Measurements from ENCODE around the gene ARMCX5.

- TF ChIP-seq CTCF (IDR thresholded peaks at IDR 0.05) (no peak), JUNB (IDR thresholded peaks at IDR 0.05) (no peak), FOSL2 (IDR thresholded peaks at IDR 0.05) (no peak), FOSL2 (CRISPR knock-in tag; IDR thresholded peaks at IDR 0.05) (no peak), NR3C1 (IDR thresholded peaks at IDR 0.05) (no peak), NPAS2 (CRISPR knock-in tag; IDR thresholded peaks at IDR 0.05; ENCODE audit: borderline replicate concordance) (no peak), POLR2AphosphoS2 (conservative IDR thresholded peaks at IDR 0.05; ENCODE audit: low read length) (no peak), MAX (IDR thresholded peaks at IDR 0.05) (peak; percentile 82), BHLHE40 (IDR thresholded peaks at IDR 0.05; ENCODE audit: low read depth, low read length) (no peak), TP53 (CRISPR knock-in tag; IDR thresholded peaks at IDR 0.05) (no peak)
- TF ChIP-seq, protein P1, sequence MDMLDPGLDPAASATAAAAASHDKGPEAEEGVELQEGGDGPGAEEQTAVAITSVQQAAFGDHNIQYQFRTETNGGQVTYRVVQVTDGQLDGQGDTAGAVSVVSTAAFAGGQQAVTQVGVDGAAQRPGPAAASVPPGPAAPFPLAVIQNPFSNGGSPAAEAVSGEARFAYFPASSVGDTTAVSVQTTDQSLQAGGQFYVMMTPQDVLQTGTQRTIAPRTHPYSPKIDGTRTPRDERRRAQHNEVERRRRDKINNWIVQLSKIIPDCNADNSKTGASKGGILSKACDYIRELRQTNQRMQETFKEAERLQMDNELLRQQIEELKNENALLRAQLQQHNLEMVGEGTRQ (IDR thresholded peaks at IDR 0.05): no peak
Measured at GRCh38 chrX:102599084-102599950, at the start of gene ARMCX5.
